OCI-M1 (cell line): ENCODE measurements around the gene SELENOO.

ENCODE experiments used
- DNase-seq: peaks from one replicate; lab custom pipeline; 2025; lab: John Stamatoyannopoulos, UW

SELENOO gene

GRCh38 chr22:50217543-50218152 is 16.8 kb downstream of the SELENOO start:
- no peak for DNase-seq

DNA sequence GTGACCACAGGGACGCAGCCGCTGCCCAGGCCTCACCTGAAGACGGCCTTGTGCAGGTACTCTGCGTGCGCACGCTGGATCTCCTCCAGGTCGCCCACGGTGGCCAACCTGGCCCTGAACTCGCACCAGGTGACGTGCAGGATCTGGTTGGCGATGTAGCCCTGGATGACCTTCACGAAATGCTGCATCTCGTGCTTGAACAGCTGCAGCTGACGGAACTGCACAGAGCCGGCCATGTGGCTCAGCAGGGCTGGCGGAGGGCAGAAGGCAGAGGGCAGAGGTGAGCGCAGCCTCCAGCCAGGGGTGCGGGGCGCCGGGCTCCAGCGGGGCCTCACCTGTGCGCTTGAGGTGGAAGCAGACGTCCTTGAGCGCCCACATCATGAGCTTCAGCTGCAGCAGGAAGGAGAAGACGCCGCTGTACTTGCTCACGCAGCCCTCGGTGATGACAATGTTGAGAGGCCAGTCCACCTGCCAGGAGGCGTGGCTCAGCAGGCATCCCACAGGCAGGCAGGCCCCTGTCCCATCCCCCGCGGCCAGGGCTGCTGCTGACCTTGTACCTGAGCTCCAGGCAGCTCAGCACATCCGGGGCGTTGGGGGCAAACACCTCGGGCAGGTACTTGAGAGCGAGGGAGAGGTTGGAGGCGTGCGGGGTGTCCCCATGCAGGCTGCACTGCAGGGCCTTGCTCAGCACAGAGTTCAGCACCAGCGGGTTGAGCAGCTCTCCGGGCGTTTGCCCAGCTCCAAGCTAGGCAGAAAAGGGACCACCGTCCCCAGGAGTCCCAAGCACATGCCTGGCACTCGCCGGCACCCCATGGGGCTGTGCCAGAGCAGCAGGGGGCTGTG is 17.6 kb downstream of the SELENOO start:
- no peak for DNase-seq

DNA sequence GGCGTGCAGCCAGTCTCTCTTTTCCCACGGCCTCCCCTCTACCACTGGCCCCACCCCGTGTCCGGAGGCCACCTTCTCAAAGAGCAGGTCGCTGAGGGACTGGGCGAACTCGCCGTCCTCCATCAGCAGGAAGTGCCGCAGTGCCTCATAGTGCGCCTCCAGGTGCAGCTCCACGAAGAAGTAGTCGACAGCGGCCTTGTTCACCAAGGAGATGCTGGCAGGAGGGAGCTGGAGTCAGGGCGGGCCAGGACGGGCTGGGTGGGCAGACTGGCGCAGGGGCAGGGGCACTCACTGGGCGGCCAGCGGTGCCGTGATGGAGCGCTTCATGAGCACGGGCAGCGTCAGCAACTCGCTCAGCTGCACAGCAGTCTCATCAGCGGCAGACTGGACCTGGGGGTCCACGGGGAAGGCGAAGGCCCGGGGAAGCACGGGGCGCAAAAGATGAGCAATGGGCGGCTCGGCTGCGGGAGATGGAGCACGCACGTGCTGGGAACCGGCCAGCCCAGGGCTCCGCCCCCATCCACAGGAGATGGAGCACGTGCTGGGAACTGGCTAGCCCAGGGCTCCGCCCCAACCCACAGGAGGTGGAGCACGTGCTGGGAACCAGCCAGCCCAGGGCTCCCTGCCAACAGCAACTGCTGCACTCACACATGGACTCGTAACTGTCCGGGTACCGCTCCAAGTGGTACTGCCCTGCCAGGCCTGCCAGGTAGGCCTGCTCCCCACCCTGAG is 18.4 kb downstream of the SELENOO start:
- peak; percentile 37 for DNase-seq

- no peak for DNase-seq
These were observed 19.2 kb downstream of the SELENOO start for GRCh38 chr22:50219800-50220602.

GRCh38 chr22:50220603-50221409 is 20.0 kb downstream of the SELENOO start:
- DNase-seq: no peak

DNA sequence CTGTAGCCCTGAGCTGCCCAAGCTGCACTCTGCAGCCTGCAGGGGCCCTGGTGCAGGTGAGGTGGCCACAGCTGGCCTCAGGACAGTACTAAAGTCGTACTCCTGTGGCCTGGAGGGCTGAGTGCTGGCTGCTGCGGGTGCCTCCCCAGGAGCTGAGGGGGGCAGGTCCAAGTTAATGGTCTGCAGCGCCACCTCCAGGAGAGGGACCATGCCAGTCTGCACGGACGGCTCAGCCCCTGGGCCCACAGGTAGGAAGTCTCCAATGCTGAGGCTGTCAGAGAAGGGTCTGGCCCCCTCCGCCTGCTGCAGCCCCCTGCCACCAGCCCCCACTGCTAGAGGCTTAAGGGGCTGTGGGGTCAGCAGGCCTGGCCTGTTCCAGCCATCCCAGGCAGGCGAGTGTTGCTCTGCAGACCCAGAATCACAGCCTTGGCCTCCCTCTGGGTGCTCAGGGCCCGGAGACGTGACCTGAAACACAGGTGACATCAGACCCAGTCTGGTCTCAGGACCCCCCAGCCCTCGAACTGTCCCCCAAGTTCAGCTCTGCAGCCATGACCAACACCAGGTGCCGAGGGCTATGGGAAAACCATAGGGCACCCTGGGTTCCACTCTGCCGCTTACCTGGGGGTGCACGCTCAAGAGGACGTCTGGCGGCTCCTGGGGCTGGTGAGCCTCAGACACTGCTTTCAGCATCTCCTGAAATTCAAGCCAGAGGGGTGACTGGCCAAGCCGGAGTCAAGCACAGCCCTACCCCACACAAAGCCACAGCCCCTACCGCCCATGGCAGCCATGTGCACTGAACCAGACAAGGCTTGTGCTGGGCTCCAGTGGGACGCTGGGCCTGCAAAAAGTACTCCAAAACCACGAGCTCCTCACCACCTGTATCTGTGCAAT is 20.8 kb downstream of the SELENOO start:
- no peak for DNase-seq

- DNase-seq: no peak
These were observed 21.7 kb downstream of the SELENOO start for GRCh38 chr22:50222508-50222907.

- no peak for DNase-seq
These were observed 23.3 kb downstream of the SELENOO start for GRCh38 chr22:50224071-50224470.

GRCh38 chr22:50225200-50225969 is 24.6 kb downstream of the SELENOO start:
- DNase-seq: no peak

GRCh38 chr22:50226063-50226874 is 25.5 kb downstream of the SELENOO start:
- no peak for DNase-seq

DNA sequence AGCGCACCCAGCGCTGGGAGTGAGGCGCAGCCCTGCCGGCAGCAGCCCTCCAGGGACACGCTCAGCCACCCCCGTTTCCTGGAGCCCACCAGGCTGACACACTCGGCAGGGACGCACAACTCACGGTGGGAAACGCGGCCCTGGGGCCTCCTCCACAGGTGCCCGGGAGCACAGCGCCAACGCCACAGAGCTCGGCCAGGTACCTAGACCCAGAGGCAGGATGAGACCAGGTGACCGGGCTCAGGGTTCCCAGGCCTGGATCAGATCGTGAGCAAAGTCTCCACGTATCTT is 26.0 kb downstream of the SELENOO start:
- DNase-seq: no peak

GRCh38 chr22:50227579-50228215 is 26.9 kb downstream of the SELENOO start:
- no peak for DNase-seq

DNA sequence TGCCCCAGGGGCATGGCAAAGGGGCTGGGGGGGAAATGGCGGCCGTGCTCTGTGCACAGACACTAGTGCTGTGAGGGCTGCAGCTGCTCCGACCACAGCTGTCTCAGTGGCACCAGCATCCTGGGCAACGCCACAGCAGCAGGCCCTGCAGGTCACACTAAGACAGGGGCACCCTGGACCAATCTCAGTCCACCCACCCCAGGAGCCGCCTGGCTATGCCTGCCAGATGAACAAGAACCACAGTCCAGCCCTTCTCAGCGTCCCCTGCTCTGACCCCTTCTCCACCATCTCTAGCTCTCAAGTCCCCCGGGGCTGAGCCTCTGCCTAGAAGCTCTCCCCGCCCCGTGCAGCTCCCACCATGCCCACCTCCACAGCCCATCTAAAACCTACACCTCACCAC is 27.6 kb downstream of the SELENOO start:
- no peak for DNase-seq

DNA sequence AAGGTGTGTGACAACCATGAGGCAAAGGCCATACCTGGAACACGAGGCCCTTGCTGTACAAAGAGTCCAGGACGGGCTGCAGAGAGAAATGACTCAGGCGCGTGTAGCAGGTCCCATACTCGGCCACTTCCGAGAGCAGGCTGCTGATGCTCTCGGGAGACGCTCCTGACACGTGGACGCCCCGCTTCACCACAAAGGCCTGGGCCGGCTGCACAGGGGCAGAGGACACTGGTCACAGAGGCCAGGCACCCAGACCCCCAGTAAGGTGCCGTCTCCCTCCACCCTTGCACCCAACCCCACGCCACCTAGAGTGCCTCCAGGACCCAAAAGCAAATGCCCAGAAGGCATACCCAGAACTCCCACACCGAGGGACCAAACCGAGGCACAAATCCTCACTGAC is 28.6 kb downstream of the SELENOO start:
- no peak for DNase-seq

- DNase-seq: no peak
These were observed 31.8 kb downstream of the SELENOO start for GRCh38 chr22:50232481-50233151.

- DNase-seq: no peak
These were observed 32.4 kb downstream of the SELENOO start for GRCh38 chr22:50233223-50233622.

DNA sequence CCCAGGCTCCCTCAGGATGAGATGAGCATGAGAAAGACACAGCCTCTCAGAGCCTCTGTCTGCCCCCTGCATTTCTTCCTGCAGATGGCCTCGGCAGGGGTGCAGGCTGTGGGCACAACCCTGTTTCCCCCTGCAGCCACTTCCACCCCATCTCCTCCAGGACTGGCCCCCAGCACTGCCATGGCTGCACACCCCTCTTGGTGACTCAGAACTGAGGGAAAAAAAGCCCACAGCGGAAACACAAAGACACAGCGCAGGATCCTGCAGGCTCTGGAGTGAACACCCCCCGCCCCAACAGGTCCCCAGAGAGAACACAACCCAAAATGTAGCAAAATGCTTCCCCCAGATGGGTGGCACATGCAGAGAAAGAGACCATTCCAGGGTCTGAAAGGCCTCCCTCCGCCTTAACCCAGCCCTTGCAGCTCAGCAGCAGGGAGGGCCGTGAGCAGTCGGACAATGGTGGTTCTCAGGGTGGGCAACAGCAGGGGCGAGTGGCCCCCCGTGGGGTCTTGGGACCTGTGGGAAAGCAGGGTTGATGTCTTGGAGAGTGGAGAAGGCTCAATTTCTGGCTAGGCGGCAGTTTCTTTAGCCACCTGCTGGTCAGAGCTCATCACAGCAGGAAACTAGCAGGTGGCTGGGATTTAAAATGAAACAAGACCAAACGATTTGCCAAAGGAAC is 36.1 kb downstream of the SELENOO start:
- DNase-seq: peak; percentile 1
